ENCODE measurements around the gene DGKQ. TPM values are rescaled to one million over a fixed set of nuclear protein-coding genes. Genes with fewer than 3 reads are reported as not detected.

Gene DGKQ
- total and polyA plus RNA-seq, 2 donors (not counting 3 experiments of a cell fraction or from before 2014, with no cell fraction given): 15.8 to 20.2 TPM

DNA sequence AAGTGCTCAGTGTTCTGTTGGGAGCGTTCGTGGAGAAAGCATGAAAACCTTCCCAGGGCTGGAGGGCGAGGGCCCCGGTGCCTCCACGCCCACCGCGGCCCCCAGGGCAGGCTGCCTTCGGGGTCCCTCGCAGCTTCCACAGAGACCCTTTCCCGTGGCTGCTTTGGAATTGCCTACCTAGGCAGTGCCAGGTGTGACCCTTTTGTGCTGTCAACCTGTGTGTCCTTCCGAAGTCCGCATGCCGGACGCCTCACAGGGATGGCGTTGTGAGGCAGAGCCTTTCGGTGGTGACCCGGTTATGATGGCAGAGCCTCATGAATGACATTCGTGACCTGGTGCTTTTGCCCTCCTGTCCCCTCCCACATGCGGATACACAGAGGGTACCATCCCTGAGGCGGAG lies 23.7 kb downstream of the DGKQ start:
- Histone ChIP-seq H3K9ac (replicated peaks; ENCODE audit: extremely low read depth, insufficient read depth, low read length) (no peak overlapping the region), H4K20me1 (replicated peaks; ENCODE audit: control insufficient read depth, extremely low read depth, insufficient read depth, low read length) (no peaks in the 10 kb centered on the region), H3K27me3 (ENCODE audit: control insufficient read depth in 2 of 2, insufficient read depth in 2 of 2, low read length in 2 of 2) (no peaks in the 10 kb centered on the region), H3K27ac (ENCODE audit: insufficient read depth, low read depth, low read length) (no peak overlapping the region), H2AFZ (ENCODE audit: low read depth, low read length) (no peak overlapping the region), H3K9me3 (replicated peaks; ENCODE audit: control insufficient read depth, insufficient read depth, low read length) (no peaks in the 10 kb centered on the region), H3K36me3 (ENCODE audit: control insufficient read depth in 2 of 2, extremely low read depth in 1 of 2, insufficient read depth in 2 of 2, low read length in 2 of 2) (no peaks in the 10 kb centered on the region), H3K4me2 (ENCODE audit: insufficient read depth, low read length) (no peak overlapping the region), H3K4me1 (ENCODE audit: control insufficient read depth, extremely low read depth, insufficient read depth, low read length) (no peaks in the 10 kb centered on the region), H3K9me1 (replicated peaks; ENCODE audit: control insufficient read depth, extremely low read depth, insufficient read depth, low read length) (no peaks in the 10 kb centered on the region), H3K4me3 (replicated peaks in 1 of 3; ENCODE audit: insufficient read depth in 1 of 3, low read depth in 1 of 3, low read length in 3 of 3) (no peak overlapping the region), H3K79me2 (ENCODE audit: control insufficient read depth, insufficient read depth, low read length) (no peaks in the 10 kb centered on the region)
- intact Hi-C loops (cut with micrococcal nuclease) (no loop called here), dilution Hi-C loops (cut with MboI; ENCODE audit: extremely low pct_ligation_motif_present, low sequenced_read_pairs) (no loop called here)
- TF ChIP-seq, protein P1, sequence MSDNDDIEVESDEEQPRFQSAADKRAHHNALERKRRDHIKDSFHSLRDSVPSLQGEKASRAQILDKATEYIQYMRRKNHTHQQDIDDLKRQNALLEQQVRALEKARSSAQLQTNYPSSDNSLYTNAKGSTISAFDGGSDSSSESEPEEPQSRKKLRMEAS (IDR thresholded peaks at IDR 0.05; ENCODE audit: insufficient read depth, insufficient read length): no peak
- TF ChIP-seq MYC (IDR thresholded peaks at IDR 0.05; ENCODE audit: low read depth, low read length) (no peak), POLR2AphosphoS5 (IDR thresholded peaks at IDR 0.05; ENCODE audit: insufficient read depth, low read depth, low read length) (no peak), FOS (IDR thresholded peaks at IDR 0.05; ENCODE audit: borderline replicate concordance, insufficient read depth, low read length) (no peak), JUN (IDR thresholded peaks at IDR 0.05; ENCODE audit: borderline replicate concordance, insufficient read depth, insufficient read length, low read depth) (no peak), EZH2 (IDR thresholded peaks at IDR 0.05; ENCODE audit: borderline replicate concordance, low read depth, low read length, severe bottlenecking) (no peak)
- TF ChIP-seq, protein P2, sequence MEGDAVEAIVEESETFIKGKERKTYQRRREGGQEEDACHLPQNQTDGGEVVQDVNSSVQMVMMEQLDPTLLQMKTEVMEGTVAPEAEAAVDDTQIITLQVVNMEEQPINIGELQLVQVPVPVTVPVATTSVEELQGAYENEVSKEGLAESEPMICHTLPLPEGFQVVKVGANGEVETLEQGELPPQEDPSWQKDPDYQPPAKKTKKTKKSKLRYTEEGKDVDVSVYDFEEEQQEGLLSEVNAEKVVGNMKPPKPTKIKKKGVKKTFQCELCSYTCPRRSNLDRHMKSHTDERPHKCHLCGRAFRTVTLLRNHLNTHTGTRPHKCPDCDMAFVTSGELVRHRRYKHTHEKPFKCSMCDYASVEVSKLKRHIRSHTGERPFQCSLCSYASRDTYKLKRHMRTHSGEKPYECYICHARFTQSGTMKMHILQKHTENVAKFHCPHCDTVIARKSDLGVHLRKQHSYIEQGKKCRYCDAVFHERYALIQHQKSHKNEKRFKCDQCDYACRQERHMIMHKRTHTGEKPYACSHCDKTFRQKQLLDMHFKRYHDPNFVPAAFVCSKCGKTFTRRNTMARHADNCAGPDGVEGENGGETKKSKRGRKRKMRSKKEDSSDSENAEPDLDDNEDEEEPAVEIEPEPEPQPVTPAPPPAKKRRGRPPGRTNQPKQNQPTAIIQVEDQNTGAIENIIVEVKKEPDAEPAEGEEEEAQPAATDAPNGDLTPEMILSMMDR (IDR thresholded peaks at IDR 0.05; ENCODE audit: extremely low read depth in 1 of 2, insufficient read depth in 1 of 2, low read depth in 1 of 2, low read length in 2 of 2): no peak
- DNase-seq (ENCODE audit: low read depth, low spot score): no peak
- no TSS peak for BruUV-seq (replicated peaks)
- FAIRE-seq: no peak
- ChIA-PET POLR2A (no interaction called here), CTCF (no interaction called here)

All from endothelial cell of umbilical vein (primary cell).